ENCODE measurements around the gene CRTAP. TPM values are rescaled to one million over a fixed set of nuclear protein-coding genes. Genes with fewer than 3 reads are reported as not detected.

The CRTAP gene
- total RNA-seq, 4 donors from 2014 or later, result 174 to 687 (median 286) TPM

DNA sequence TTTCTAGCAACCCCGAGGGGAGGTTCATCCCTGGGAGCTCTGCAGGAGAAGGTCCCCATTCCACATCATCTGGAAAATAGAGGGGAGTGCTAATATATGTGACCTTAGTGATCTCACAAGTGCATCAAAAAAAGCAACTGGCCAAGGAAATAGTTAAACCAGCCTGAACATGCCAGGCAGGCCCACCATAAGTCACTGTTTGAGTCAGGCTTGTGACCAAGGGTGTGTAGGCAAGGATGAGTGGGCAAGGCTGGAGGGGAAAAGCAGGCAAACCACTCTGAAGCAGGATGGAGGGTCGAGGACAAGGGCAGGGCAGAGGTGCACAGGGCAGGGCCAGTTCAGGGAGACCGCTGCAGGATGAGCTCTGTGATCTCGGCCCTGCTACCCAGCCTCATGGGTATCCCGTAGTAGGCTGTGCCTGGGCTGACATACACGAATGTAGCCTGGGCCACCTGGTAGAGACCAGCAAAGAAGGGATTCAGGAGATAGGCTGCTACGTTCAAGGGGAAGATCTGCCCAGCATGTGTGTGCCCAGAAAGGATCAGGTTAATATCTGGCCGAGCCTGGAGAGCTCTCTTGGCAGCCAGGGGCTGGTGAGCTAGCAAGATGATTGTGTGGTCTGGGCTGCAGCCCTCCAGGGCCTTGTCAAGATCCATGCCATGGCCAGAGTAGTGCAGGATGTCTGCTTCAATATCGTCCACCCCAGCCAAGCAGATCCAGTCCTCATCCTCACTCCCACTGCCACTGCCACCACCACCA lies 21.1 kb upstream of the CRTAP start:
- Histone ChIP-seq H3K36me3 (no peaks in the 10 kb centered on the region), H3K9me3 (no peaks in the 10 kb centered on the region), H3K4me3 (no peak overlapping the region), H3K27ac (no peak overlapping the region), H3K4me1 (no peaks in the 10 kb centered on the region), H3K27me3 (no peaks in the 10 kb centered on the region)
- no peak for DNase-seq
- intact Hi-C loops (cut with DNase I; ENCODE audit: low total_unique reads), result no loop called here
- TF ChIP-seq, protein P1, sequence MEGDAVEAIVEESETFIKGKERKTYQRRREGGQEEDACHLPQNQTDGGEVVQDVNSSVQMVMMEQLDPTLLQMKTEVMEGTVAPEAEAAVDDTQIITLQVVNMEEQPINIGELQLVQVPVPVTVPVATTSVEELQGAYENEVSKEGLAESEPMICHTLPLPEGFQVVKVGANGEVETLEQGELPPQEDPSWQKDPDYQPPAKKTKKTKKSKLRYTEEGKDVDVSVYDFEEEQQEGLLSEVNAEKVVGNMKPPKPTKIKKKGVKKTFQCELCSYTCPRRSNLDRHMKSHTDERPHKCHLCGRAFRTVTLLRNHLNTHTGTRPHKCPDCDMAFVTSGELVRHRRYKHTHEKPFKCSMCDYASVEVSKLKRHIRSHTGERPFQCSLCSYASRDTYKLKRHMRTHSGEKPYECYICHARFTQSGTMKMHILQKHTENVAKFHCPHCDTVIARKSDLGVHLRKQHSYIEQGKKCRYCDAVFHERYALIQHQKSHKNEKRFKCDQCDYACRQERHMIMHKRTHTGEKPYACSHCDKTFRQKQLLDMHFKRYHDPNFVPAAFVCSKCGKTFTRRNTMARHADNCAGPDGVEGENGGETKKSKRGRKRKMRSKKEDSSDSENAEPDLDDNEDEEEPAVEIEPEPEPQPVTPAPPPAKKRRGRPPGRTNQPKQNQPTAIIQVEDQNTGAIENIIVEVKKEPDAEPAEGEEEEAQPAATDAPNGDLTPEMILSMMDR (IDR thresholded peaks at IDR 0.05), result no peak
- TF ChIP-seq POLR2A (IDR thresholded peaks at IDR 0.05), result no peak

DNA sequence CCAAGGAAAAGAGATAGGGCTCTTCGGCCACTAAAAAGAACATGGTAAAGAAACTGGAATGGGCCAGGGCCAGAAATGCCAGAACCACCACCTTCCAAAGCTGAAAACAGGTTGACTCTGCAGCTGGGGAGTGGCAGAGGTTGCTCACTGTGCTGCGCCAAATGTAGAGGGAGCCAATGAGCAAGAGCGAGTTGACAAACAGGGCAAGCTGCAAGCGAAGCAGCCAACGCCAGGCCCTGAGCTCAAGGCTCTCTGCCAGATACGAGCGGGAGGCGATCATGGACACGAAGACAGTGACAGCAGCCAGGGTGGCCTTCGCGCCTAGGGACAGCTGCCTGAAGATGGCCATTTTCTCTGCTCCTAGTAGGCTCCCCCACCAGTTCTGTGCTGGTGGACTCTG lies 20.0 kb upstream of the CRTAP start:
- no peaks in the 10 kb centered on the region for H3K36me3 ChIP-seq
- H3K27me3 ChIP-seq, result no peaks in the 10 kb centered on the region
- no peaks in the 10 kb centered on the region for H3K4me1 ChIP-seq
- H3K9me3 ChIP-seq, result no peaks in the 10 kb centered on the region
- TF ChIP-seq, protein P1 (IDR thresholded peaks at IDR 0.05), result no peak
- no peak for TF ChIP-seq POLR2A (IDR thresholded peaks at IDR 0.05)
- intact Hi-C loops (cut with DNase I; ENCODE audit: low total_unique reads), result no loop called here
- no peak overlapping the region for H3K4me3 ChIP-seq
- no peak overlapping the region for H3K27ac ChIP-seq
- no peak for DNase-seq

DNA sequence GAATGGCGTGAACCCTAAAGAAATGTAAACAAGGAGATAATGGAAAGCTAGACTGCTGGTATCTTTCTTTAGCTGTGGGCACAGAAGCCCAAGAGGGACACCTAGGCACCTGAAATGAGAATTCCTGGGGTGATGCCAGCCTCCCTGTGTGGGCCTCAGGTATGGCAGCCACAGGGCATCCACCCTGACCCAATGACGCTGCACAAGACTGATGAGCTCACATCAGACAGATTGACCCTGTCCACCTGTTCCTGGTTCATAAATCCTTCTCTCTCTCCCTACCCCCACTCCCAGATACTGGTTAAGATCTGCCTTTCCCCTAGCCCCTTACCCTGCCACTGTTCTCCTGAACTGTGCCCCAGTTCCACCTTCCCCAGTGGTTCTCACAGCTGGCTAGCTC lies 18.4 kb upstream of the CRTAP start:
- no peak for TF ChIP-seq POLR2A (IDR thresholded peaks at IDR 0.05)
- TF ChIP-seq, protein P1 (IDR thresholded peaks at IDR 0.05), result no peak
- H3K27ac ChIP-seq, result peak overlapping the region; percentile 92 to 93
- no peaks in the 10 kb centered on the region for H3K9me3 ChIP-seq
- H3K4me3 ChIP-seq, result peak overlapping the region in 1 of 2 donors; percentile 84
- intact Hi-C loops (cut with DNase I; ENCODE audit: low total_unique reads), result no loop called here
- DNase-seq, result no peak
- H3K36me3 ChIP-seq, result no peaks in the 10 kb centered on the region
- H3K4me1 ChIP-seq, result no peaks in the 10 kb centered on the region
- H3K27me3 ChIP-seq, result no peaks in the 10 kb centered on the region

DNA sequence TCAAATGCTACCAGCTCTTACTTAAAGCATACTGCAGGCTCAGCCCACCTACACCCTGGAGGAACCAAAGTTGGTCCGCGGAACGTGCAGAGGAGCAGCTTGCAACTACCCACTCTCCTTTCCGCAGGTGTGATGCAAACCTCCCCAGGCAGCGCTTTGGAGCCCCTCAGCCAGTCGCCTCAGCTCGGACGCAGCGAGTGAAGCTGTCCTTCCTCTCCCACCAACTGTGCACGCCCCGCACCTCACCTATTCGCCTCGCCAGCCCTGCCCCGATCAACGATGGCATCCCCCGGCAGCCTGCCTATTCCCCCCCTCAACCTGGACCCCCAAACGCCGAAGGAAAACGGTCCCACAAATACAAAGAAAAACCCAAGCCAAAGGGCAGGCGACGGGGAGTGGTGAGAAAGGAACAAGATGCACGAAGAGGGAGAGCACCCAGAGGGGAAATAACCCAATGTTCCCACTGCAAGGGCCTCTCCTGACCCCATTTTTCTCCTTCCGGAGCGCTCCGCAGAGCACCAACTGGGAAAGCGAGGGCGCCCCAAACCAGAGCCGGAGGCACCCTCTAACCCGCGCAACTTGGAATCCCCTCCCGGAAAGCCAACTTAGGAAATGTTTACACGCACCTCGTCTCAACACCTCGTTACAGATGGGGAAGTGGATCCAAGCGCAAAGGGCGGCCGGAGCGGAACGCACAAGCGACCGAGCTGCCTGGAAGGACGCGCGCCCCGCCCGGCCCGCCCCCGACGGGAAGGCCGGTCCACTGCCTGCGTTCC lies 17.5 kb upstream of the CRTAP start:
- Histone ChIP-seq H3K9me3 (no peaks in the 10 kb centered on the region), H3K27me3 (no peaks in the 10 kb centered on the region), H3K27ac (peak overlapping the region; percentile 92 to 93), H3K4me3 (peak overlapping the region; percentile 69 to 84), H3K36me3 (no peaks in the 10 kb centered on the region), H3K4me1 (no peaks in the 10 kb centered on the region)
- TF ChIP-seq, protein P1 (IDR thresholded peaks at IDR 0.05), result no peak
- TF ChIP-seq POLR2A (IDR thresholded peaks at IDR 0.05), result no peak
- intact Hi-C loops (cut with DNase I; ENCODE audit: low total_unique reads), result no loop called here
- peak in 1 of 2 donors; percentile 37 for DNase-seq

DNA sequence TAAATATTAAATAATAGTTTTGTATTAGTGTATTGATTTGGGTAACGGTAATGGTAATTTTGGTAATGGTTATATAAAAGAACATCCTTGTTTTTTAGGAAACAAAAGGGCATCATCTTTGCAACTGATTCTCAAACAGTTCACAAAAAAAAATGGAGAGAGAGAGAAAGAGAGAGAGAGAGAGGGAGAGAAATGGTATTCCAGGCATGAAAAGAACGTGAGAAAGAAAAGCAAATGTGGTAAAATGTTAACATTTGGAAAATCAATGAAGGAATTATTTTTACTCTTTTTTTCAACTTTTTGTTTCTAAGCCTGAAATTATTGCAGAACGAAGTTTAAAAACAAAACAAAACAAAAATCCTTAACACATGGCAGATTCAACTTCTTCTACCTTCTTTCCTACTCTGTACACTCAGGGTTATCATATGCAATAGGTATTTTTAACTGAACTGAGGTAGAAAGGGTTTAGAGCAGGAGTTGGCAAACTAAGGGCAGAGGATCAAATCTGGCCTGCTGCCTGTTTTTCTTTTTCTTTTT lies 14.6 kb upstream of the CRTAP start:
- Histone ChIP-seq H3K27me3 (no peaks in the 10 kb centered on the region), H3K4me1 (no peaks in the 10 kb centered on the region), H3K9me3 (no peaks in the 10 kb centered on the region), H3K27ac (no peak overlapping the region), H3K36me3 (no peaks in the 10 kb centered on the region), H3K4me3 (no peak overlapping the region)
- DNase-seq, result no peak
- intact Hi-C loops (cut with DNase I; ENCODE audit: low total_unique reads), result no loop called here
- TF ChIP-seq, protein P1 (IDR thresholded peaks at IDR 0.05), result no peak
- TF ChIP-seq POLR2A (IDR thresholded peaks at IDR 0.05), result no peak

Data from uterus (tissue), 4 donors.